GM12878 (cell line): ENCODE results near the gene PRM3. TPM values are rescaled to one million over a fixed set of nuclear protein-coding genes. Genes with fewer than 3 reads are reported as not detected.
A peak's percentile ranks its signal among the peaks of the same experiment; 100 is the strongest.

Experiments used
- ATAC-seq: fragments of 200-7000 bp; cut with Tn5 transposase; 3 replicates; pipeline ENCODE4 v1.9.1; 2020; ENCODE audit warnings: mild to moderate bottlenecking, moderate library complexity
- BruUV-seq: library from RNA; stranded (reverse); fragments of 400-500 nt; replicated peaks from 2 replicates; lab custom pipeline; 2021; lab: Mats Ljungman, UMichigan
- CTCF ChIA-PET: fragments of 300-600 bp; sonication (Branson Sonifier 250); formaldehyde crosslinking; extraction: SDS; loops from one replicate; lab custom pipeline; 2021; ENCODE audit warnings: inconsistent platforms; lab: Yijun Ruan, JAX
- POLR2A ChIA-PET: fragments of 350-600 bp; formaldehyde crosslinking; extraction: SDS; loops from one replicate; lab custom pipeline; 2021; ENCODE audit warnings: inconsistent platforms; lab: Charles Lee
- RAD21 ChIA-PET: fragments of 300-600 bp; sonication (Branson Sonifier 250); formaldehyde crosslinking; loops from one replicate; lab custom pipeline; 2023; ENCODE audit warnings: antibody characterized with exemption; ENCODE audit not compliant: unreplicated experiment; lab: Charles Lee
- SMC1A ChIA-PET: fragments of 300-600 bp; sonication (Branson Sonifier 250); formaldehyde crosslinking; loops from one replicate; lab custom pipeline; 2023; ENCODE audit not compliant: unreplicated experiment, uncharacterized antibody; lab: Charles Lee
- DNase-seq: peaks from one replicate; pipeline ENCODE4 v3.0.0-alpha.2; 2011; ENCODE audit warnings: low read depth, low spot score
- FAIRE-seq: peaks from 3 replicates; lab custom pipeline; 2011; peaks lifted over from hg19 to GRCh38; lab: Jason Lieb, UNC
- H2AFZ ChIP-seq: 2 replicates; pipeline ENCODE4 v1.6.0; 2011; ENCODE audit warnings: low read depth, low read length, control low read depth; ENCODE audit not compliant: control insufficient read depth
- H3K27ac ChIP-seq: 2 replicates; pipeline ENCODE4 v1.5.1; 2011; ENCODE audit warnings: control low read depth; ENCODE audit not compliant: control insufficient read depth, insufficient read depth
- H3K27me3 ChIP-seq, 2 experiments: replicated peaks in 1 of 2; 2 replicates each; pipeline versions ENCODE4 v1.6.0 to v1.6.1; 2011; ENCODE audit warnings: low read length in 1 of 2; ENCODE audit not compliant: control insufficient read depth in 2 of 2, insufficient read depth in 2 of 2
- H3K36me3 ChIP-seq, 2 experiments: 2 replicates each; pipeline ENCODE4 v1.5.1; 2011; ENCODE audit warnings: low read length in 1 of 2; ENCODE audit not compliant: control insufficient read depth in 2 of 2, insufficient read depth in 2 of 2
- H3K4me1 ChIP-seq: 2 replicates; pipeline ENCODE4 v1.6.1; 2011; ENCODE audit warnings: mild to moderate bottlenecking, low read length, moderate library complexity, mixed read lengths; ENCODE audit not compliant: control insufficient read depth, insufficient read depth
- H3K4me2 ChIP-seq: 2 replicates; pipeline ENCODE4 v1.6.0; 2011; ENCODE audit warnings: control low read depth; ENCODE audit not compliant: control insufficient read depth, insufficient read depth
- H3K4me3 ChIP-seq: fragments of 200-600 bp; sonication (generic); 2 replicates; pipeline ENCODE4 v1.5.1; 2016
- H3K79me2 ChIP-seq: 2 replicates; pipeline ENCODE4 v1.6.0; 2011; ENCODE audit warnings: low read length; ENCODE audit not compliant: control insufficient read depth, insufficient read depth
- H3K9ac ChIP-seq: 2 replicates; pipeline ENCODE4 v1.8.0; 2011; ENCODE audit warnings: low read length, control low read depth, mixed read lengths; ENCODE audit not compliant: control insufficient read depth, insufficient read depth
- H3K9me3 ChIP-seq: replicated peaks from 3 replicates; pipeline ENCODE4 v1.5.1; 2011; ENCODE audit warnings: mild to moderate bottlenecking, low read length; ENCODE audit not compliant: control insufficient read depth, insufficient read depth
- H4K20me1 ChIP-seq: 2 replicates; pipeline ENCODE4 v1.6.0; 2011; ENCODE audit not compliant: control insufficient read depth, insufficient read depth
- CEBPB ChIP-seq, 2 experiments: fragments of 150-350 bp in 1 of 2; IDR thresholded peaks; 2 replicates each; pipeline ENCODE4 v1.6.1; 2012 to 2014; ENCODE audit warnings: low read depth in 2 of 2, low read length in 2 of 2, borderline replicate concordance in 1 of 2, inconsistent platforms in 1 of 2
- FOXM1 ChIP-seq: IDR thresholded peaks from 2 replicates; pipeline ENCODE4 v1.6.1; 2012; ENCODE audit warnings: low read depth, mild to moderate bottlenecking, inconsistent platforms, low read length, moderate library complexity
- GATAD2B ChIP-seq: fragments of 450-650 bp; conservative IDR thresholded peaks from 2 replicates; pipeline ENCODE4 v1.6.1; 2017; ENCODE audit warnings: low read depth, mild to moderate bottlenecking, moderate library complexity
- JUNB ChIP-seq: IDR thresholded peaks from 2 replicates; pipeline ENCODE4 v1.6.1; 2016; ENCODE audit warnings: antibody characterized with exemption, mild to moderate bottlenecking
- JUND ChIP-seq: IDR thresholded peaks from 2 replicates; pipeline ENCODE4 v1.6.1; 2012; ENCODE audit warnings: low read depth, mild to moderate bottlenecking, low read length, improper control_type of control experiment, moderate library complexity
- KDM1A ChIP-seq: fragments of 200-600 bp; sonication (generic); IDR thresholded peaks from 2 replicates; pipeline ENCODE4 v1.6.1; 2016; ENCODE audit warnings: borderline replicate concordance
- MEF2B ChIP-seq: fragments of 450-650 bp; IDR thresholded peaks from 2 replicates; pipeline ENCODE4 v1.6.1; 2018; ENCODE audit warnings: mild to moderate bottlenecking, moderate library complexity; ENCODE audit not compliant: partially characterized antibody, poor library complexity, severe bottlenecking
- MTA2 ChIP-seq: fragments of 450-650 bp; IDR thresholded peaks from 2 replicates; pipeline ENCODE4 v1.6.1; 2016; ENCODE audit warnings: low read depth, mild to moderate bottlenecking, moderate library complexity
- MTA3 ChIP-seq: IDR thresholded peaks from 2 replicates; pipeline ENCODE4 v1.6.1; 2012; ENCODE audit warnings: low read length, inconsistent platforms, borderline replicate concordance
- MYB ChIP-seq: fragments of 150-350 bp; IDR thresholded peaks from 2 replicates; pipeline ENCODE4 v1.6.1; 2014; ENCODE audit warnings: mild to moderate bottlenecking, low read depth, low read length, borderline replicate concordance
- NBN ChIP-seq: fragments of 450-650 bp; IDR thresholded peaks from 2 replicates; pipeline ENCODE4 v1.6.1; 2016
- RELA ChIP-seq: fragments of 450-650 bp; IDR thresholded peaks from 2 replicates; pipeline ENCODE4 v1.8.0; 2014; ENCODE audit warnings: borderline replicate concordance; ENCODE audit not compliant: partially characterized antibody
- RFX5 ChIP-seq: IDR thresholded peaks from 2 replicates; pipeline ENCODE4 v1.6.1; 2011; ENCODE audit warnings: low read depth, low read length, improper control_type of control experiment
- RUNX3 ChIP-seq: IDR thresholded peaks from 2 replicates; pipeline ENCODE4 v1.6.1; 2012; ENCODE audit warnings: low read length, inconsistent platforms
- SMAD1 ChIP-seq: fragments of 450-650 bp; IDR thresholded peaks from 2 replicates; pipeline ENCODE4 v1.6.1; 2018; ENCODE audit warnings: mild to moderate bottlenecking, low read depth; ENCODE audit not compliant: partially characterized antibody
- TCF12 ChIP-seq: IDR thresholded peaks from 2 replicates; pipeline ENCODE4 v1.6.1; 2011; ENCODE audit warnings: low read depth, mild to moderate bottlenecking, low read length
- WRNIP1 ChIP-seq: IDR thresholded peaks from 2 replicates; pipeline ENCODE4 v1.6.1; 2011; ENCODE audit warnings: low read depth, low read length, improper control_type of control experiment, borderline replicate concordance
- YY1 ChIP-seq: IDR thresholded peaks from 2 replicates; pipeline ENCODE4 v1.6.1; 2011; ENCODE audit warnings: low read depth, mild to moderate bottlenecking, low read length
- ZBED1 ChIP-seq: IDR thresholded peaks from 2 replicates; pipeline ENCODE4 v1.6.1; 2016; ENCODE audit warnings: borderline replicate concordance
- ZNF217 ChIP-seq: fragments of 450-650 bp; IDR thresholded peaks from 2 replicates; pipeline ENCODE4 v1.6.1; 2017; ENCODE audit warnings: antibody characterized with exemption, mild to moderate bottlenecking
- WGBS: methylation state at CpG from one replicate; pipeline ENCODE4 v1.1.6; 2016; ENCODE audit warnings: low lambda C conversion rate; ENCODE audit not compliant: insufficient replicate concordance, insufficient coverage; ENCODE audit errors: missing lambda C conversion rate; 5-methylcytosine and 5-hydroxymethylcytosine counted together
- in situ Hi-C: fragments of 300-500 bp; cut with MboI; formaldehyde crosslinking; loops from 9 replicates; pipeline ENCODE4 v1.14.3; 2018; ENCODE audit warnings: mixed read lengths
- intact Hi-C: fragments of 100-400 bp; cut with micrococcal nuclease; formaldehyde crosslinking; loops from one replicate; pipeline ENCODE4 v1.14.2; 2022; ENCODE audit not compliant: unreplicated experiment
- polyA plus RNA-seq, 11 experiments: library from polyadenylated mRNA; depleted of rRNA in 4 of 11; unstranded in 6 of 11; stranded (reverse) in 5 of 11; fragments of >200 nt; fragmentation: Nextera tagmentation in 4 of 11; fragmentation: Illumina TruSeq in 1 of 11; extraction: Ambion mirVana in 4 of 11; extraction: Trizol in 1 of 11; gene quantifications; 1 replicate in 1 of 11; 2 replicates in 10 of 11; pipeline versions ENCODE4 v1.2.1 to v1.2.3, GENCODE V29; 2011 to 2016; ENCODE audit warnings: inconsistent platforms in 2 of 11, missing spikeins in 2 of 11, low read depth in 1 of 11
- total RNA-seq, 4 experiments: library from RNA; depleted of rRNA in 3 of 4; stranded (reverse); fragments of >200 nt in 3 of 4; fragmentation: Illumina TruSeq in 1 of 4; extraction: Trizol in 1 of 4; gene quantifications; 2 replicates each; pipeline versions ENCODE4 v1.2.1 to v1.2.3, GENCODE V29; 2013 to 2021
- TF ChIP-seq, protein P1 (sequence below): IDR thresholded peaks from 2 replicates; pipeline ENCODE4 v1.6.1; 2012; ENCODE audit warnings: low read depth, low read length, improper control_type of control experiment

Gene PRM3
- total and polyA plus RNA-seq, 10 of the 15 experiments (the other 5 are each of a cell fraction or from before 2014, with no cell fraction given) = not detected

DNA sequence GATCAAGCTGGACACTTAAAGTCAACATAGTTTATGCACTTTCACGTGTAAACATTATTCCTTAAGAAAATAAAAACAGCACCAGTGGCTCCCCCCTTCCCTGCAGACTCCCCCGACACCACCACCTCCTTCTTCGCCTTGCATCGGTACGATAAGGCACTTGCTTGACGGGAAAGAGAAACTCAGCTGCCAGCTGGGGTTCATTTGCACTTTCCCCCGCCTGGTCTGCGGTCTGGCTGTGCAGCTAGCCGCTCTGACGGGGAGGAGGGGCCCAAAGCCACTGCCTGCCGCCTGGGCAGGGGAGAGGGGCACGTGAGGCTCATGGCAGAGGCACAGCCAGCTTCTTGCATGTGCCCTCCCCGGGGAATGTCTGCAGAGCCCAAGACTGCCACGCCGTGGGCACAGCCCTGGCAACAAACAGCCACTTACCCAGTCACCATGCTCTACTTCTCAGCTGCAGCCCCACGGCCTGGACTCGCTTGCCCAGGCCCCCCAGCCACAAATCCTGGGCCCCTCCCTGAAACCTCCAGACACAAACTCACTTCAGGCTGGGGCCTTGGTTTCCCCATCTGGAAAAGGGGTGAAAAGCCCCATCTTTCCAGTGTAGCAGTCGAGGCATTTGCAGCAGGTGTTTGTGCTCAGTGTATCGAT lies 24.2 kb upstream of the PRM3 start:
- RAD21 ChIA-PET = interaction anchor here (0.8 to 6.8 kb wide), 27 partner anchors 12 to 349 kb away, joined by 3 to 206 read pairs (median 9); partner anchors contain the start of genes PRM2 and SOCS1
- Histone ChIP-seq H2AFZ (no peak overlapping the region; the same call in 1 of the 2 replicates), H3K9me3 (no peaks in the 10 kb centered on the region), H4K20me1 (no peaks in the 10 kb centered on the region), H3K27me3 (no peaks in the 10 kb centered on the region), H3K4me1 (peaks cover 57% of the 10 kb centered on the region), H3K36me3 (no peaks in the 10 kb centered on the region), H3K4me2 (peak overlapping the region; percentile 89), H3K4me3 (peak overlapping the region; percentile 30; the same call in 1 of the 2 replicates), H3K9ac (peak overlapping the region; percentile 69), H3K79me2 (no peaks in the 10 kb centered on the region; the same call in 1 of the 2 replicates), H3K27ac (peak overlapping the region; percentile 91)
- 2% methylated on average over 18 of the region's 19 CpGs for WGBS
- in situ Hi-C loops (no loop called here), intact Hi-C loops (loop anchor here (1.0 to 5.0 kb wide), 5 partner anchors 42 to 333 kb away; no protein-coding TSS in a partner anchor)
- SMC1A ChIA-PET = interaction anchor here (0.8 to 8.4 kb wide), 36 partner anchors 9 to 347 kb away, joined by 3 to 194 read pairs (median 4); partner anchors contain the start of genes PRM3, SOCS1 and TNP2
- CTCF ChIA-PET = interaction anchor here (0.8 to 7.4 kb wide), 20 partner anchors 12 to 344 kb away, joined by 3 to 104 read pairs (median 5); partner anchors contain the start of gene SOCS1
- peak; percentile 91 for ATAC-seq
- peak; percentile 92 for DNase-seq
- FAIRE-seq = peak; percentile 83
- POLR2A ChIA-PET = interaction anchor here (0.5 to 6.0 kb wide), 17 partner anchors 9 to 348 kb away, joined by 3 to 85 read pairs (median 5); partner anchors contain the start of gene SOCS1
- BruUV-seq = no TSS peak
- peak; percentile 65 for TF ChIP-seq RELA
- 0 out of 2 replicates have a peak, but pooled peaks have one; percentile 15 for TF ChIP-seq RFX5
- TF ChIP-seq FOXM1 = peak; percentile 53; the same call in 1 of the 2 replicates
- TF ChIP-seq WRNIP1 = no peak
- TF ChIP-seq, protein P1, sequence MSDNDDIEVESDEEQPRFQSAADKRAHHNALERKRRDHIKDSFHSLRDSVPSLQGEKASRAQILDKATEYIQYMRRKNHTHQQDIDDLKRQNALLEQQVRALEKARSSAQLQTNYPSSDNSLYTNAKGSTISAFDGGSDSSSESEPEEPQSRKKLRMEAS = peak; percentile 64; the same call in 1 of the 2 replicates
- TF ChIP-seq RUNX3 = peak; percentile 96
- peak; percentile 93 for TF ChIP-seq MEF2B
- TF ChIP-seq SMAD1 = peak; percentile 32
- TF ChIP-seq MTA3 = peak; percentile 25; the same call in 1 of the 2 replicates
- TF ChIP-seq GATAD2B = peak; percentile 100
- peak; percentile 5; the same call in 1 of the 2 replicates for TF ChIP-seq JUNB
- peak; percentile 99 for TF ChIP-seq TCF12
- TF ChIP-seq KDM1A = no peak
- TF ChIP-seq YY1 = peak; percentile 52
- TF ChIP-seq ZNF217 = peak; percentile 88
- peak; percentile 88 for TF ChIP-seq MTA2
- no peak for TF ChIP-seq CEBPB (IDR thresholded peaks at IDR 0.05; ENCODE audit: borderline replicate concordance in 1 of 2, low read depth in 2 of 2, low read length in 2 of 2)
- TF ChIP-seq MYB = 0 out of 2 replicates have a peak, but pooled peaks have one; percentile 58
- 0 out of 2 replicates have a peak, but pooled peaks have one; percentile 5 for TF ChIP-seq JUND
- TF ChIP-seq ZBED1 = peak; percentile 45; the same call in 1 of the 2 replicates
- TF ChIP-seq NBN = peak; percentile 92
